ENCODE data around the gene RNPS1.

- no peak for TF ChIP-seq POLR2AphosphoS5 (IDR thresholded peaks at IDR 0.05; ENCODE audit: control insufficient read depth, insufficient read depth, low read depth, low read length)
- TF ChIP-seq POLR2G (IDR thresholded peaks at IDR 0.05; ENCODE audit: low read depth, low read length), result peak; percentile 73
These were observed 29.6 kb downstream of the RNPS1 start for GRCh38 chr16:2238150-2238837.

Data from K562 (cell line).